IMR-90 (cell line): ENCODE results near the gene ASAP2. TPM values are rescaled to one million over a fixed set of nuclear protein-coding genes. Genes with fewer than 3 reads are reported as not detected.
A peak's percentile ranks its signal among the peaks of the same experiment; 100 is the strongest.

Source experiments
- ATAC-seq: fragments of 200-7000 bp; cut with Tn5 transposase; 2 replicates; pipeline ENCODE4 v1.9.1; 2020; ENCODE audit warnings: low read depth, mild to moderate bottlenecking, moderate library complexity
- BruUV-seq: library from RNA; stranded (reverse); fragments of 400-500 nt; replicated peaks from 2 replicates; lab custom pipeline; 2021; lab: Mats Ljungman, UMichigan
- CTCF ChIA-PET: fragments of 300-600 bp; formaldehyde crosslinking; extraction: SDS; loops from one replicate; lab custom pipeline; 2021; ENCODE audit warnings: antibody characterized with exemption; lab: Yijun Ruan, JAX
- POLR2A ChIA-PET: fragments of 300-600 bp; sonication (Branson Sonifier 250); formaldehyde crosslinking; loops from one replicate; lab custom pipeline; 2022; ENCODE audit warnings: antibody characterized with exemption; ENCODE audit not compliant: unreplicated experiment; lab: Charles Lee
- DNase-seq: peaks from one replicate; pipeline ENCODE4 v3.0.0; 2013
- H2AFZ ChIP-seq: replicated peaks from 2 replicates; pipeline ENCODE3; 2013; ENCODE audit warnings: low read length, mild to moderate bottlenecking; ENCODE audit not compliant: poor library complexity
- H2AK5ac ChIP-seq: 2 replicates; pipeline ENCODE4 v1.6.1; 2013; ENCODE audit warnings: low read depth, low read length, inconsistent platforms
- H2AK9ac ChIP-seq: replicated peaks from 2 replicates; pipeline ENCODE3; 2013; ENCODE audit warnings: mild to moderate bottlenecking, low read depth, low read length, moderate library complexity; ENCODE audit not compliant: poor library complexity
- H2BK120ac ChIP-seq: 2 replicates; pipeline ENCODE4 v1.6.1; 2013; ENCODE audit warnings: low read depth, low read length, inconsistent platforms
- H2BK15ac ChIP-seq: 3 replicates; pipeline ENCODE4 v1.6.1; 2013; ENCODE audit warnings: low read depth, low read length, inconsistent platforms
- H2BK20ac ChIP-seq: 2 replicates; pipeline ENCODE4 v1.6.1; 2013; ENCODE audit warnings: low read depth, mild to moderate bottlenecking, inconsistent platforms, low read length, moderate library complexity
- H2BK5ac ChIP-seq: 2 replicates; pipeline ENCODE4 v1.6.1; 2013; ENCODE audit warnings: mild to moderate bottlenecking, low read depth, low read length, inconsistent platforms; ENCODE audit not compliant: poor library complexity, severe bottlenecking
- H3K14ac ChIP-seq: replicated peaks from 2 replicates; pipeline ENCODE4 v1.6.1; 2013; ENCODE audit warnings: low read depth, low read length, inconsistent platforms
- H3K18ac ChIP-seq: 2 replicates; pipeline ENCODE4 v1.6.1; 2013; ENCODE audit warnings: low read depth, low read length, control low read depth
- H3K23ac ChIP-seq: 2 replicates; pipeline ENCODE4 v1.6.1; 2013; ENCODE audit warnings: low read depth, low read length, inconsistent platforms
- H3K27ac ChIP-seq: 2 replicates; pipeline ENCODE4 v1.5.1; 2013; ENCODE audit warnings: mild to moderate bottlenecking, control low read depth, low read length; ENCODE audit not compliant: insufficient read depth
- H3K27me3 ChIP-seq: 2 replicates; pipeline ENCODE4 v1.6.1; 2013; ENCODE audit warnings: low read length; ENCODE audit not compliant: control insufficient read depth, insufficient read depth
- H3K36me3 ChIP-seq: 2 replicates; pipeline ENCODE4 v1.6.1; 2013; ENCODE audit warnings: low read length, mixed read lengths; ENCODE audit not compliant: control insufficient read depth, insufficient read depth
- H3K4ac ChIP-seq: 2 replicates; pipeline ENCODE4 v1.6.1; 2013; ENCODE audit warnings: low read depth, low read length, inconsistent platforms
- H3K4me1 ChIP-seq: 2 replicates; pipeline ENCODE4 v1.6.1; 2013; ENCODE audit warnings: low read length, mixed read lengths; ENCODE audit not compliant: control insufficient read depth, insufficient read depth
- H3K4me2 ChIP-seq: 2 replicates; pipeline ENCODE4 v1.6.1; 2013; ENCODE audit warnings: low read depth, mild to moderate bottlenecking, control low read depth, low read length, moderate library complexity
- H3K4me3 ChIP-seq: 2 replicates; pipeline ENCODE4 v1.5.1; 2013; ENCODE audit warnings: low read depth, mild to moderate bottlenecking, control low read depth, low read length, moderate library complexity; ENCODE audit not compliant: insufficient read depth
- H3K56ac ChIP-seq: 2 replicates; pipeline ENCODE4 v1.6.1; 2013; ENCODE audit warnings: low read length, inconsistent platforms; ENCODE audit not compliant: insufficient read depth; ENCODE audit errors: extremely low read depth
- H3K79me1 ChIP-seq, 2 experiments: 2 replicates each; pipeline ENCODE4 v1.6.1; 2013; ENCODE audit warnings: low read length in 2 of 2, inconsistent platforms in 1 of 2, low read depth in 1 of 2
- H3K9ac ChIP-seq: 2 replicates; pipeline ENCODE4 v1.6.1; 2013; ENCODE audit warnings: low read depth, low read length, control low read depth
- H3K9me1 ChIP-seq: 2 replicates; pipeline ENCODE4 v1.6.1; 2013; ENCODE audit warnings: low read length, inconsistent platforms; ENCODE audit not compliant: insufficient read depth
- H3K9me3 ChIP-seq: 2 replicates; pipeline ENCODE4 v1.6.1; 2013; ENCODE audit warnings: low read length; ENCODE audit not compliant: control insufficient read depth, insufficient read depth
- H4K20me1 ChIP-seq: 2 replicates; pipeline ENCODE4 v1.6.1; 2013; ENCODE audit warnings: low read length, inconsistent platforms; ENCODE audit not compliant: insufficient read depth
- H4K5ac ChIP-seq: 2 replicates; pipeline ENCODE4 v1.6.1; 2013; ENCODE audit warnings: mild to moderate bottlenecking, low read depth, low read length, control low read depth
- H4K8ac ChIP-seq, 2 experiments: 2 replicates each; pipeline ENCODE4 v1.6.1; 2013; ENCODE audit warnings: low read depth in 2 of 2, low read length in 2 of 2, control low read depth in 1 of 2, inconsistent platforms in 1 of 2
- H4K91ac ChIP-seq: 2 replicates; pipeline ENCODE4 v1.6.1; 2013; ENCODE audit warnings: low read depth, low read length, inconsistent platforms; ENCODE audit not compliant: insufficient read depth
- FOS ChIP-seq: fragments of 150-350 bp; IDR thresholded peaks from 2 replicates; pipeline ENCODE4 v1.6.1; 2016; ENCODE audit warnings: low read depth, low read length
- POLR2A ChIP-seq: IDR thresholded peaks from 2 replicates; pipeline ENCODE4 v1.6.1; 2012; ENCODE audit warnings: mild to moderate bottlenecking, low read depth, low read length
- WGBS, 2 experiments: methylation state at CpG; one replicate each; pipeline versions ENCODE4 v1.1.5 to v1.1.7; 2013; ENCODE audit warnings: missing lambda C conversion rate in 2 of 2; ENCODE audit not compliant: insufficient read length in 1 of 2; ENCODE audit errors: extremely low coverage in 2 of 2; 5-methylcytosine and 5-hydroxymethylcytosine counted together
- dilution Hi-C: fragments of 300-500 bp; cut with HindIII; formaldehyde crosslinking; loops from one replicate; pipeline ENCODE4 v1.14.3; 2018; ENCODE audit warnings: low sequenced_read_pairs; ENCODE audit not compliant: unreplicated experiment
- in situ Hi-C: fragments of 300-500 bp; cut with MboI; formaldehyde crosslinking; loops from 3 replicates; pipeline ENCODE4 v1.14.3; 2019; ENCODE audit warnings: low sequenced_read_pairs, inconsistent platforms, mixed read lengths
- intact Hi-C: fragments of 100-400 bp; cut with micrococcal nuclease; formaldehyde crosslinking; loops from 2 replicates; pipeline ENCODE4 v1.10.0; 2022
- polyA plus RNA-seq, 3 experiments: library from polyadenylated mRNA; depleted of rRNA; stranded (reverse); fragments of >200 nt; gene quantifications; 2 replicates each; pipeline ENCODE4 v1.2.3, GENCODE V29; 2012; ENCODE audit warnings: low replicate concordance in 1 of 3
- total RNA-seq: library from RNA; depleted of rRNA; stranded (reverse); fragments of >200 nt; gene quantifications from 2 replicates; pipeline ENCODE4 v1.2.3, GENCODE V29; 2012

ASAP2 gene
- total and polyA plus RNA-seq, 2 of the 4 experiments (the other 2 are of a cell fraction) = 19.7 to 28.1 TPM

GRCh38 chr2:9439536-9439935, 232.9 kb downstream of the ASAP2 start:
- Histone ChIP-seq H3K4me3 (no peak overlapping the region), H3K79me1 (peaks cover 4% of the 10 kb centered on the region in 2 experiments; a peak in 3 of 4 replicates), H4K8ac (peak overlapping the region; percentile 82 to 100), H3K18ac (peak overlapping the region; percentile 100), H3K14ac (peak overlapping the region; percentile 100), H2BK15ac (peak overlapping the region; percentile 100; the same call in 1 of the 3 replicates), H2BK5ac (peak overlapping the region; percentile 100), H4K20me1 (peaks cover 13% of the 10 kb centered on the region; the same call in 1 of the 2 replicates), H2AK9ac (peak overlapping the region; percentile 85), H3K4ac (peak overlapping the region; percentile 100), H3K27me3 (no peaks in the 10 kb centered on the region), H2AK5ac (peak overlapping the region; percentile 100), H2BK20ac (peak overlapping the region; percentile 100), H3K4me2 (peak overlapping the region; percentile 88), H3K4me1 (peaks cover 11% of the 10 kb centered on the region), H3K56ac (peak overlapping the region; percentile 87; the same call in 1 of the 2 replicates), H3K36me3 (peaks cover 20% of the 10 kb centered on the region), H2BK120ac (peak overlapping the region; percentile 100), H3K9ac (peak overlapping the region; percentile 77), H3K9me3 (no peaks in the 10 kb centered on the region), H3K27ac (peak overlapping the region; percentile 100), H2AFZ (peak overlapping the region; percentile 71), H4K5ac (peak overlapping the region; percentile 100), H3K23ac (peak overlapping the region; percentile 99), H3K9me1 (peaks cover 7% of the 10 kb centered on the region; the same call in 1 of the 2 replicates), H4K91ac (peak overlapping the region; percentile 99)
- dilution Hi-C loops (no loop called here), in situ Hi-C loops (no loop called here), intact Hi-C loops (no loop called here)
- CTCF ChIA-PET = interaction anchor here (0.8 kb wide), 1 partner anchor 9 kb away, joined by 3 read pairs; no protein-coding TSS in a partner anchor
- no CpG with 5 or more reads among the region's 1 CpG for WGBS, 2 experiments
- BruUV-seq = no TSS peak
- ATAC-seq (peak; percentile 25), DNase-seq (peak; percentile 61)
- POLR2A ChIA-PET = interaction anchor here (0.7 kb wide), 1 partner anchor 355 kb away, joined by 3 read pairs; no protein-coding TSS in a partner anchor
- no peak for TF ChIP-seq POLR2A
- TF ChIP-seq FOS = peak; percentile 59; the same call in 1 of the 2 replicates
